HepG2 (cell line): ENCODE measurements around the gene PSME3IP1. TPM values are rescaled to one million over a fixed set of nuclear protein-coding genes. Genes with fewer than 3 reads are reported as not detected.

Source experiments
- ATAC-seq: fragments of 200-7000 bp; cut with Tn5 transposase; 3 replicates; pipeline ENCODE4 v1.9.1; 2020; ENCODE audit warnings: mild to moderate bottlenecking, moderate library complexity
- BruUV-seq: library from RNA; stranded (reverse); fragments of 400-500 nt; replicated peaks from 2 replicates; lab custom pipeline; 2021; lab: Mats Ljungman, UMichigan
- CTCF ChIA-PET: fragments of 300-600 bp; formaldehyde crosslinking; extraction: SDS; loops from one replicate; lab custom pipeline; 2021; ENCODE audit warnings: low total read pairs, inconsistent platforms, low intra/inter-chr PET ratio; lab: Yijun Ruan, JAX
- POLR2A ChIA-PET: fragments of 350-600 bp; sonication (Branson Sonifier 250); formaldehyde crosslinking; loops from one replicate; lab custom pipeline; 2020; ENCODE audit warnings: antibody characterized with exemption, inconsistent platforms; lab: Yijun Ruan, JAX
- DNase-seq: peaks from one replicate; pipeline ENCODE4 v3.0.0-alpha.2; 2015; ENCODE audit warnings: low spot score
- FAIRE-seq: peaks from 3 replicates; lab custom pipeline; 2011; peaks lifted over from hg19 to GRCh38; lab: Jason Lieb, UNC
- H2AFZ ChIP-seq: one replicate; pipeline ENCODE4 v1.6.1; 2011; ENCODE audit warnings: low read length, inconsistent platforms
- H3K27ac ChIP-seq: fragments of 300-600 bp; 3 replicates; pipeline ENCODE4 v1.8.0; 2011; ENCODE audit warnings: mixed run types, mild to moderate bottlenecking, mixed read lengths, low read length, inconsistent platforms; ENCODE audit not compliant: insufficient read depth; ENCODE audit errors: extremely low read length
- H3K27me3 ChIP-seq, 2 experiments: fragments of 200-600 bp in 1 of 2; 2 replicates in 1 of 2; 3 replicates in 1 of 2; pipeline versions ENCODE4 v1.6.0 to v1.8.0; 2011; ENCODE audit warnings: low read length in 2 of 2, mild to moderate bottlenecking in 2 of 2, moderate library complexity in 2 of 2, inconsistent platforms in 1 of 2; ENCODE audit not compliant: insufficient read depth in 2 of 2, control insufficient read depth in 1 of 2
- H3K36me3 ChIP-seq, 2 experiments: fragments of 200-600 bp in 1 of 2; replicated peaks in 1 of 2; 2 replicates in 1 of 2; 3 replicates in 1 of 2; pipeline versions ENCODE4 v1.5.1 to v1.8.0; 2011; ENCODE audit warnings: low read length in 2 of 2, inconsistent platforms in 1 of 2; ENCODE audit not compliant: insufficient read depth in 2 of 2, control insufficient read depth in 1 of 2
- H3K4me1 ChIP-seq: 2 replicates; pipeline ENCODE4 v1.5.1; 2012; ENCODE audit warnings: low read length, inconsistent platforms; ENCODE audit not compliant: insufficient read depth
- H3K4me2 ChIP-seq: 2 replicates; pipeline ENCODE4 v1.6.0; 2011; ENCODE audit warnings: low read depth, low read length, inconsistent platforms
- H3K4me3 ChIP-seq, 3 experiments: fragments of 200-600 bp in 1 of 3; sonication (generic), shearing (Covaris generic) in 1 of 3; replicated peaks in 1 of 3; 2 replicates each; pipeline ENCODE4 v1.5.1; 2011 to 2016; ENCODE audit warnings: low read length in 3 of 3, inconsistent platforms in 2 of 3, low read depth in 2 of 3, mild to moderate bottlenecking in 2 of 3, control low read depth in 1 of 3, mixed read lengths in 1 of 3; ENCODE audit not compliant: insufficient read depth in 1 of 3
- H3K79me2 ChIP-seq: one replicate; pipeline ENCODE4 v1.6.1; 2011; ENCODE audit warnings: low read length, inconsistent platforms; ENCODE audit not compliant: insufficient read depth
- H3K9ac ChIP-seq: 2 replicates; pipeline ENCODE4 v1.6.0; 2011; ENCODE audit warnings: mild to moderate bottlenecking, low read depth, low read length, inconsistent platforms; ENCODE audit not compliant: insufficient read depth
- H3K9me3 ChIP-seq: 2 replicates; pipeline ENCODE4 v1.5.1; 2012; ENCODE audit warnings: mild to moderate bottlenecking, low read length
- H4K20me1 ChIP-seq: 2 replicates; pipeline ENCODE4 v1.6.0; 2011; ENCODE audit warnings: inconsistent platforms, mild to moderate bottlenecking, low read length, moderate library complexity; ENCODE audit not compliant: insufficient read depth
- DNMT1 ChIP-seq: sonication (generic); formaldehyde crosslinking; IDR thresholded peaks from 2 replicates; pipeline ENCODE4 v1.5.1; 2020; ENCODE audit warnings: mild to moderate bottlenecking, missing genetic modification reagents
- E2F5 ChIP-seq: sonication (generic); formaldehyde crosslinking; conservative IDR thresholded peaks from 2 replicates; pipeline ENCODE4 v1.4.0; 2020; ENCODE audit warnings: missing genetic modification reagents
- FOXA3 ChIP-seq: IDR thresholded peaks from 2 replicates; pipeline ENCODE4 v1.6.1; 2016; ENCODE audit warnings: missing genetic modification reagents, missing compliant biosample characterization
- FOXO1 ChIP-seq: sonication (generic); formaldehyde crosslinking; IDR thresholded peaks from 2 replicates; pipeline ENCODE4 v1.4.0; 2020; ENCODE audit warnings: missing genetic modification reagents
- HCFC1 ChIP-seq: fragments of 150-350 bp; IDR thresholded peaks from 2 replicates; pipeline ENCODE4 v1.6.1; 2014; ENCODE audit warnings: low read depth, low read length
- HMG20A ChIP-seq: IDR thresholded peaks from 2 replicates; pipeline ENCODE4 v1.6.1; 2016; ENCODE audit warnings: borderline replicate concordance
- MNT ChIP-seq: fragments of 450-650 bp; IDR thresholded peaks from 2 replicates; pipeline ENCODE4 v1.6.1; 2016
- SIX1 ChIP-seq: sonication (generic); formaldehyde crosslinking; IDR thresholded peaks from 2 replicates; pipeline ENCODE4 v1.4.0; 2020; ENCODE audit warnings: missing genetic modification reagents, borderline replicate concordance
- SP2 ChIP-seq: sonication (generic); formaldehyde crosslinking; IDR thresholded peaks from 2 replicates; pipeline ENCODE4 v1.5.1; 2020; ENCODE audit warnings: mild to moderate bottlenecking, missing genetic modification reagents
- SP5 ChIP-seq: IDR thresholded peaks from 2 replicates; pipeline ENCODE4 v1.6.1; 2016; ENCODE audit warnings: low read depth, borderline replicate concordance
- ZNF263 ChIP-seq: sonication (generic); formaldehyde crosslinking; IDR thresholded peaks from 2 replicates; pipeline ENCODE4 v1.4.0; 2020; ENCODE audit warnings: missing genetic modification reagents
- ZNF30 ChIP-seq: sonication (generic); formaldehyde crosslinking; IDR thresholded peaks from 2 replicates; pipeline ENCODE4 v1.5.0; 2020; ENCODE audit warnings: mild to moderate bottlenecking, missing genetic modification reagents
- ZNF318 ChIP-seq: sonication (generic); formaldehyde crosslinking; IDR thresholded peaks from 2 replicates; pipeline ENCODE4 v1.4.0; 2020; ENCODE audit warnings: mild to moderate bottlenecking, missing genetic modification reagents
- ZNF567 ChIP-seq: sonication (generic); formaldehyde crosslinking; IDR thresholded peaks from 2 replicates; pipeline ENCODE4 v1.8.1; 2023; ENCODE audit warnings: mild to moderate bottlenecking, missing genetic modification reagents, borderline replicate concordance
- ZNF737 ChIP-seq: sonication (generic); formaldehyde crosslinking; IDR thresholded peaks from 2 replicates; pipeline ENCODE4 v1.5.0; 2020; ENCODE audit warnings: missing genetic modification reagents, mild to moderate bottlenecking, borderline replicate concordance
- ZNF792 ChIP-seq: IDR thresholded peaks from 2 replicates; pipeline ENCODE4 v1.6.1; 2016
- WGBS: methylation state at CpG from one replicate; pipeline ENCODE4 v1.1.6; 2017; ENCODE audit warnings: low lambda C conversion rate; 5-methylcytosine and 5-hydroxymethylcytosine counted together
- in situ Hi-C: cut with HindIII; loops from 2 replicates; pipeline ENCODE4 v1.10.0; 2017; ENCODE audit warnings: low pct_unique_long_range_greater_than_20kb; ENCODE audit not compliant: extremely low pct_ligation_motif_present
- intact Hi-C: fragments of 100-400 bp; cut with micrococcal nuclease; formaldehyde crosslinking; loops from one replicate; pipeline ENCODE4 v1.10.0; 2022; ENCODE audit not compliant: unreplicated experiment
- polyA plus RNA-seq, 8 experiments: library from polyadenylated mRNA; depleted of rRNA in 3 of 8; stranded (reverse) in 7 of 8; unstranded in 1 of 8; fragments of >200 nt; fragmentation: Illumina TruSeq in 4 of 8; extraction: Trizol in 4 of 8; gene quantifications; 2 replicates each; pipeline versions ENCODE4 v1.2.1 to v1.2.3, GENCODE V29; 2011 to 2016; ENCODE audit warnings: low read depth in 4 of 8, missing spikeins in 1 of 8, mixed read lengths in 1 of 8; ENCODE audit not compliant: insufficient read depth in 1 of 8
- total RNA-seq, 5 experiments: library from RNA; depleted of rRNA; stranded (reverse); fragments of >200 nt; fragmentation: Illumina TruSeq; extraction: Trizol; gene quantifications; 2 replicates each; pipeline ENCODE4 v1.2.3, GENCODE V29; 2016; ENCODE audit warnings: low read depth in 1 of 5

PSME3IP1 gene
- total and polyA plus RNA-seq, 2 of the 13 experiments (the other 11 are each of a cell fraction or from before 2014, with no cell fraction given), result 90.8 to 99.8 TPM

- WGBS, result 100% methylated on average over 2 of the region's 2 CpGs
- Histone ChIP-seq H3K9me3 (no peaks in the 10 kb centered on the region), H3K36me3 (peaks cover 2 to 8% of the 10 kb centered on the region in 2 experiments; a peak in 4 of 5 replicates), H3K4me1 (peaks cover 67% of the 10 kb centered on the region), H2AFZ (no peak overlapping the region), H3K27ac (peak overlapping the region; percentile 8), H3K27me3 (no peaks in the 10 kb centered on the region; a peak in 2 of 5 replicates), H3K4me2 (peak overlapping the region; percentile 20; the same call in 1 of the 2 replicates), H3K9ac (no peak overlapping the region), H3K79me2 (peaks cover 92% of the 10 kb centered on the region), H4K20me1 (peaks cover 37% of the 10 kb centered on the region), H3K4me3 (no peak overlapping the region)
- DNase-seq (no peak), ATAC-seq (no peak), FAIRE-seq (no peak)
- POLR2A ChIA-PET, result no interaction called here
- CTCF ChIA-PET, result no interaction called here
- in situ Hi-C loops, result no loop called here
- intact Hi-C loops, result no loop called here
- BruUV-seq, result no TSS peak
- TF ChIP-seq MNT, result no peak
- TF ChIP-seq ZNF263 (CRISPR knock-in tag), result no peak
- no peak for TF ChIP-seq SP5 (CRISPR knock-in tag)
- no peak for TF ChIP-seq ZNF792 (CRISPR knock-in tag)
- TF ChIP-seq E2F5, result no peak
- no peak for TF ChIP-seq ZNF737 (CRISPR knock-in tag)
- no peak for TF ChIP-seq HCFC1
- TF ChIP-seq HMG20A (CRISPR knock-in tag), result no peak
- TF ChIP-seq FOXO1, result no peak
- no peak for TF ChIP-seq ZNF567 (CRISPR knock-in tag)
- no peak for TF ChIP-seq FOXA3 (CRISPR knock-in tag)
- TF ChIP-seq DNMT1 (CRISPR knock-in tag), result no peak
- no peak for TF ChIP-seq ZNF30 (CRISPR knock-in tag)
- TF ChIP-seq SP2 (CRISPR knock-in tag), result no peak
- no peak for TF ChIP-seq SIX1 (CRISPR knock-in tag)
- no peak for TF ChIP-seq ZNF318 (CRISPR knock-in tag)
Observed at GRCh38 chr16:57190136-57190535, 4.3 kb upstream of the PSME3IP1 start.
